Measurements from ENCODE around the gene PSMA8. TPM values are rescaled to one million over a fixed set of nuclear protein-coding genes. Genes with fewer than 3 reads are reported as not detected.

The PSMA8 gene
- total and polyA plus RNA-seq, 2 of the 8 experiments (the other 6 are each of a cell fraction or from before 2014, with no cell fraction given) = not detected

DNA sequence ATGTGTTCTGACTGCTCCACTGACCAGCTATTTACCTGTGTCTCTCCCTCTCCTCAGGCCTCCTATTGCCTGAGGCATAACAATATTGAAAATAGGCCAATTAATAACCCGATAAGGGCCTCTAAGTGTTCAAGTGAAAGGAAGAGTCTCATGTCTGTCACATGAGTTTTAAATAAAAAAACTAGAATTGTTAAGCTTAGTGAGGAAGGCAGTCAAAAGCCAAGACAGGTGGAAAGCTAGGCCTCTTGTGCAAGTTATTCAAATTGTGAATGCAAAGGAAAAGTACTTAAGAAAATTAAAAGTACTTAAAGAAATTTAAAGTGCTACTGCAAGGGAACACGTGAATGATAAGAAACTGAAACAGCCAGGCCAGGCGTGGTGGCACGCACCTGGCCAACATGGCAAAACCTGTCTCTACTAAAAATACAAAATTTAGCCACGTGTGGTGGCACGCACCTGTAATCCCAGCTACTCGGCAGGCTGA, 47.7 kb downstream of the PSMA8 start:
- no peak overlapping the region for H2AK5ac ChIP-seq (ENCODE audit: low read depth, low read length)
- DNase-seq (ENCODE audit: low read depth in 1 of 2, low spot score in 2 of 2) = no peak
- POLR2A ChIA-PET (ENCODE audit: partially characterized antibody) = no interaction called here
- H4K91ac ChIP-seq (replicated peaks; ENCODE audit: insufficient read length, low read length) = no peak overlapping the region
- H3K9ac ChIP-seq (replicated peaks in 1 of 4; ENCODE audit: extremely low read depth in 1 of 4, low read depth in 3 of 4, low read length in 3 of 4) = no peak overlapping the region
- H3K23ac ChIP-seq (ENCODE audit: insufficient read length) = no peak overlapping the region
- FAIRE-seq = no peak
- H3K79me1 ChIP-seq (ENCODE audit: low read depth, low read length) = no peaks in the 10 kb centered on the region
- no peak overlapping the region for H4K8ac ChIP-seq (ENCODE audit: extremely low read depth, insufficient read depth, low read length)
- no peak overlapping the region for H2BK20ac ChIP-seq (ENCODE audit: low read length)
- H3K9me3 ChIP-seq (ENCODE audit: insufficient read depth in 2 of 2, low read depth in 1 of 2, low read length in 1 of 2) = no peaks in the 10 kb centered on the region
- no peak overlapping the region for H3K4me2 ChIP-seq (ENCODE audit: insufficient read depth in 1 of 2, low read depth in 2 of 2, low read length in 2 of 2)
- no peak overlapping the region for H2AFZ ChIP-seq (ENCODE audit: low read length)
- CTCF ChIA-PET (ENCODE audit: partially characterized antibody) = interaction anchor here (1.2 kb wide), 1 partner anchor 12 kb away, joined by 3 read pairs; no protein-coding TSS in a partner anchor
- H3K56ac ChIP-seq (replicated peaks; ENCODE audit: insufficient read length, low read depth, low read length) = no peak overlapping the region
- 94% methylated on average over 7 of the region's 7 CpGs; no CpG with 5 or more reads in 1 of the 2 experiments for WGBS, 2 experiments (ENCODE audit: extremely low coverage in 1 of 2, insufficient coverage in 1 of 2, insufficient read length in 1 of 2, insufficient replicate concordance in 2 of 2, low coverage in 1 of 2, low lambda C conversion rate in 2 of 2, missing lambda C conversion rate in 1 of 2)
- no peak overlapping the region for H3K14ac ChIP-seq (ENCODE audit: insufficient read length)
- H3K27me3 ChIP-seq (replicated peaks in 1 of 4; ENCODE audit: control insufficient read depth in 3 of 4, extremely low read depth in 1 of 4, insufficient read depth in 3 of 4, low read length in 3 of 4) = no peaks in the 10 kb centered on the region
- H2BK12ac ChIP-seq (ENCODE audit: low read depth, low read length) = no peak overlapping the region
- TF ChIP-seq TEAD4 (IDR thresholded peaks at IDR 0.05; ENCODE audit: low read depth, low read length) (no peak), SP2 (IDR thresholded peaks at IDR 0.05; ENCODE audit: low read length) (no peak)
- no peaks in the 10 kb centered on the region for H3K23me2 ChIP-seq (ENCODE audit: low read depth, low read length)
- H2BK5ac ChIP-seq (ENCODE audit: low read depth, low read length) = no peak overlapping the region
- H3K27ac ChIP-seq (ENCODE audit: low read depth, low read length) = no peak overlapping the region
- H4K20me1 ChIP-seq (replicated peaks in 1 of 2; ENCODE audit: control insufficient read depth in 1 of 2, insufficient read depth in 2 of 2, low read length in 2 of 2) = no peaks in the 10 kb centered on the region
- H3K79me2 ChIP-seq (ENCODE audit: control insufficient read depth in 1 of 2, insufficient read depth in 2 of 2, low read length in 2 of 2) = no peaks in the 10 kb centered on the region
- no peak overlapping the region for H2BK15ac ChIP-seq (ENCODE audit: low read length)
- no peaks in the 10 kb centered on the region for H3K4me1 ChIP-seq (replicated peaks in 1 of 4; ENCODE audit: control insufficient read depth in 3 of 4, insufficient read depth in 4 of 4, low read length in 3 of 4)
- H3K4me3 ChIP-seq (ENCODE audit: extremely low read depth in 1 of 4, insufficient read depth in 2 of 4, low read depth in 3 of 4, low read length in 4 of 4) = no peak overlapping the region
- no peaks in the 10 kb centered on the region for H3K36me3 ChIP-seq (ENCODE audit: control insufficient read depth in 2 of 4, insufficient read depth in 4 of 4, low read length in 3 of 4)
- no peak overlapping the region for H2BK120ac ChIP-seq (replicated peaks; ENCODE audit: low read depth, low read length)
- H3K18ac ChIP-seq (ENCODE audit: extremely low read depth, low read length) = no peak overlapping the region
- no peak overlapping the region for H3K4ac ChIP-seq (replicated peaks; ENCODE audit: insufficient read length, low read depth, low read length)
- no peak overlapping the region for H4K5ac ChIP-seq (ENCODE audit: insufficient read length, low read depth, low read length)

Measured in H1 (cell line).